Right hindlimb (tissue), 1 donor: ENCODE data around the gene CFL1.
A peak's percentile ranks its signal among the peaks of the same experiment; 100 is the strongest.

Source experiments
- DNase-seq: peaks from one replicate; pipeline ENCODE4 v3.0.0-alpha.2; 2018

The CFL1 gene

GRCh38 chr11:65829459-65829858, 28.5 kb downstream of the CFL1 start:
- DNase-seq, result no peak

- DNase-seq, result no peak
Observed at GRCh38 chr11:65826984-65827735, 30.8 kb downstream of the CFL1 start.

GRCh38 chr11:65822776-65823528, 35.0 kb downstream of the CFL1 start:
- DNase-seq, result no peak

GRCh38 chr11:65821107-65821506, 36.9 kb downstream of the CFL1 start:
- DNase-seq, result no peak

GRCh38 chr11:65817835-65818680, 39.9 kb downstream of the CFL1 start:
- peak; percentile 93 for DNase-seq

- DNase-seq, result no peak
Observed at GRCh38 chr11:65817312-65817834, 40.6 kb downstream of the CFL1 start.

- DNase-seq, result no peak
Observed at GRCh38 chr11:65816696-65817095, 41.3 kb downstream of the CFL1 start.

GRCh38 chr11:65814986-65815565, 42.9 kb downstream of the CFL1 start:
- no peak for DNase-seq

- DNase-seq, result no peak
Observed at GRCh38 chr11:65814131-65814985, 43.6 kb downstream of the CFL1 start.

GRCh38 chr11:65811764-65812475, 46.1 kb downstream of the CFL1 start:
- DNase-seq, result no peak

GRCh38 chr11:65810046-65810868, 47.7 kb downstream of the CFL1 start:
- DNase-seq, result no peak

GRCh38 chr11:65809496-65809895, 48.5 kb downstream of the CFL1 start:
- no peak for DNase-seq

GRCh38 chr11:65808744-65809341, 49.1 kb downstream of the CFL1 start:
- no peak for DNase-seq

GRCh38 chr11:65806979-65807378, 51.0 kb downstream of the CFL1 start:
- DNase-seq, result no peak
